H9 (cell line): ENCODE data around the gene TBC1D2. TPM values are rescaled to one million over a fixed set of nuclear protein-coding genes. Genes with fewer than 3 reads are reported as not detected.

ENCODE experiments used
- DNase-seq: peaks from one replicate; pipeline ENCODE4 v3.0.0-alpha.2; 2017
- H2AFZ ChIP-seq: one replicate; pipeline ENCODE4 v1.6.1; 2013; ENCODE audit warnings: mild to moderate bottlenecking, low read length, control low read depth, moderate library complexity
- H2AK5ac ChIP-seq: 2 replicates; pipeline ENCODE4 v1.6.1; 2013; ENCODE audit warnings: low read length, control low read depth, mixed read lengths; ENCODE audit not compliant: insufficient read length
- H2BK120ac ChIP-seq: one replicate; pipeline ENCODE4 v1.6.1; 2013; ENCODE audit warnings: low read depth, mild to moderate bottlenecking, low read length, control low read depth, inconsistent platforms; ENCODE audit not compliant: poor library complexity, severe bottlenecking
- H2BK12ac ChIP-seq: 2 replicates; pipeline ENCODE4 v1.6.1; 2013; ENCODE audit warnings: low read length, control low read depth, mixed read lengths, low read depth; ENCODE audit not compliant: insufficient read length
- H2BK15ac ChIP-seq: 2 replicates; pipeline ENCODE4 v1.6.1; 2013; ENCODE audit warnings: low read depth, low read length, control low read depth
- H2BK20ac ChIP-seq: one replicate; pipeline ENCODE4 v1.6.1; 2013; ENCODE audit warnings: low read depth, mild to moderate bottlenecking, low read length, control low read depth, inconsistent platforms; ENCODE audit not compliant: poor library complexity, severe bottlenecking
- H2BK5ac ChIP-seq: 2 replicates; pipeline ENCODE4 v1.6.1; 2013; ENCODE audit warnings: low read length, control low read depth, mixed read lengths; ENCODE audit not compliant: insufficient read length
- H3K14ac ChIP-seq: 2 replicates; pipeline ENCODE4 v1.6.1; 2013; ENCODE audit warnings: low read length, control low read depth; ENCODE audit not compliant: insufficient read depth
- H3K18ac ChIP-seq: 2 replicates; pipeline ENCODE4 v1.6.1; 2013; ENCODE audit warnings: low read depth, mild to moderate bottlenecking, mixed read lengths, low read length, control low read depth; ENCODE audit not compliant: insufficient read length
- H3K23ac ChIP-seq: 2 replicates; pipeline ENCODE4 v1.6.1; 2013; ENCODE audit warnings: low read length, control low read depth, mixed read lengths, low read depth; ENCODE audit not compliant: insufficient read length
- H3K23me2 ChIP-seq: 2 replicates; pipeline ENCODE4 v1.6.1; 2013; ENCODE audit warnings: low read depth, mild to moderate bottlenecking, mixed read lengths, low read length, control low read depth; ENCODE audit not compliant: insufficient read length, poor library complexity, severe bottlenecking
- H3K27ac ChIP-seq: 2 replicates; pipeline ENCODE4 v1.5.1; 2013; ENCODE audit warnings: low read length, control low read depth, mixed read lengths, low read depth; ENCODE audit not compliant: insufficient read length
- H3K27me3 ChIP-seq: 2 replicates; pipeline ENCODE4 v1.6.1; 2013; ENCODE audit warnings: low read length, control low read depth, inconsistent platforms; ENCODE audit not compliant: insufficient read depth
- H3K4ac ChIP-seq: 2 replicates; pipeline ENCODE4 v1.6.1; 2013; ENCODE audit warnings: low read depth, mild to moderate bottlenecking, control low read depth, inconsistent platforms, low read length, moderate library complexity
- H3K4me1 ChIP-seq: 2 replicates; pipeline ENCODE4 v1.6.1; 2013; ENCODE audit warnings: low read length, control low read depth, inconsistent platforms; ENCODE audit not compliant: insufficient read depth
- H3K4me2 ChIP-seq: 2 replicates; pipeline ENCODE4 v1.6.1; 2013; ENCODE audit warnings: low read length, control low read depth, mixed read lengths; ENCODE audit not compliant: insufficient read length, insufficient read depth
- H3K56ac ChIP-seq: 2 replicates; pipeline ENCODE4 v1.6.1; 2013; ENCODE audit warnings: low read depth, mild to moderate bottlenecking, mixed read lengths, low read length, control low read depth; ENCODE audit not compliant: insufficient read length
- H3K79me1 ChIP-seq: 2 replicates; pipeline ENCODE4 v1.6.1; 2013; ENCODE audit warnings: low read depth, mild to moderate bottlenecking, moderate library complexity, low read length, control low read depth, inconsistent platforms; ENCODE audit not compliant: insufficient read depth, poor library complexity, severe bottlenecking
- H3K79me2 ChIP-seq: 2 replicates; pipeline ENCODE4 v1.6.1; 2013; ENCODE audit warnings: low read length, control low read depth, inconsistent platforms; ENCODE audit not compliant: insufficient read depth
- H3K9ac ChIP-seq: 2 replicates; pipeline ENCODE4 v1.6.1; 2013; ENCODE audit warnings: low read length, control low read depth, mixed read lengths; ENCODE audit not compliant: insufficient read length; ENCODE audit errors: extremely low read depth
- H3K9me3 ChIP-seq: one replicate; pipeline ENCODE4 v1.6.1; 2013; ENCODE audit warnings: low read depth, low read length, inconsistent platforms; ENCODE audit not compliant: control insufficient read depth
- H3T11ph ChIP-seq: one replicate; pipeline ENCODE4 v1.6.1; 2013; ENCODE audit warnings: mild to moderate bottlenecking, low read length, control low read depth, inconsistent platforms
- H4K20me1 ChIP-seq: one replicate; pipeline ENCODE4 v1.6.1; 2013; ENCODE audit not compliant: control insufficient read depth, insufficient read length, insufficient read depth
- H4K5ac ChIP-seq: 2 replicates; pipeline ENCODE4 v1.6.1; 2013; ENCODE audit warnings: low read depth, mild to moderate bottlenecking, mixed read lengths, low read length, control low read depth; ENCODE audit not compliant: insufficient read length
- H4K8ac ChIP-seq: replicated peaks from 2 replicates; pipeline ENCODE4 v1.6.1; 2013; ENCODE audit warnings: low read length, control low read depth, mixed read lengths, low read depth; ENCODE audit not compliant: insufficient read length
- H4K91ac ChIP-seq: 2 replicates; pipeline ENCODE4 v1.6.1; 2013; ENCODE audit warnings: low read depth, mild to moderate bottlenecking, moderate library complexity, mixed read lengths, low read length, control low read depth; ENCODE audit not compliant: insufficient read length
- H3K27ac Mint-ChIP-seq, 3 experiments: 2 replicates in 2 of 3; 3 replicates in 1 of 3; pipeline ENCODE4 v1.8.0; 2020 to 2021; ENCODE audit warnings: mixed read lengths in 3 of 3, mild to moderate bottlenecking in 1 of 3, moderate library complexity in 1 of 3
- H3K27me3 Mint-ChIP-seq: 2 replicates; pipeline ENCODE4 v1.8.0; 2021; ENCODE audit warnings: low read depth, mild to moderate bottlenecking, moderate library complexity, mixed read lengths
- H3K36me3 Mint-ChIP-seq, 3 experiments: 2 replicates in 2 of 3; 3 replicates in 1 of 3; pipeline ENCODE4 v1.8.0; 2020 to 2021; ENCODE audit warnings: low read depth in 3 of 3, mixed read lengths in 3 of 3; ENCODE audit not compliant: insufficient read depth in 1 of 3
- H3K4me1 Mint-ChIP-seq, 2 experiments: 2 replicates each; pipeline ENCODE4 v1.8.0; 2020; ENCODE audit warnings: mixed read lengths in 2 of 2
- H3K4me3 Mint-ChIP-seq, 2 experiments: 2 replicates in 1 of 2; 3 replicates in 1 of 2; pipeline ENCODE4 v1.8.0; 2020 to 2021; ENCODE audit warnings: mild to moderate bottlenecking in 2 of 2, mixed read lengths in 2 of 2, moderate library complexity in 1 of 2
- H3K9me3 Mint-ChIP-seq, 2 experiments: 2 replicates in 1 of 2; 3 replicates in 1 of 2; pipeline ENCODE4 v1.8.0; 2020; ENCODE audit warnings: mild to moderate bottlenecking in 2 of 2, mixed read lengths in 2 of 2, moderate library complexity in 1 of 2
- WGBS: extraction: QIAGEN DNeasy Blood & Tissue Kit; methylation state at CpG from one replicate; pipeline ENCODE4 v1.1.7; 2013; ENCODE audit warnings: missing lambda C conversion rate, low lambda C conversion rate, mixed read lengths; ENCODE audit not compliant: insufficient read length; ENCODE audit errors: extremely low coverage; 5-methylcytosine and 5-hydroxymethylcytosine counted together
- total RNA-seq: library from RNA; stranded (reverse); gene quantifications from 2 replicates; pipeline ENCODE4 v1.2.1, GENCODE V29; 2021
- TF ChIP-seq, protein P1 (sequence below): fragments of 200-600 bp; sonication (generic); conservative IDR thresholded peaks from 3 replicates; pipeline ENCODE4 v1.8.0; 2021; ENCODE audit warnings: antibody characterized with exemption, mild to moderate bottlenecking

The TBC1D2 gene
- total RNA-seq, 1 experiment from 2014 or later: 2.9 TPM

DNA sequence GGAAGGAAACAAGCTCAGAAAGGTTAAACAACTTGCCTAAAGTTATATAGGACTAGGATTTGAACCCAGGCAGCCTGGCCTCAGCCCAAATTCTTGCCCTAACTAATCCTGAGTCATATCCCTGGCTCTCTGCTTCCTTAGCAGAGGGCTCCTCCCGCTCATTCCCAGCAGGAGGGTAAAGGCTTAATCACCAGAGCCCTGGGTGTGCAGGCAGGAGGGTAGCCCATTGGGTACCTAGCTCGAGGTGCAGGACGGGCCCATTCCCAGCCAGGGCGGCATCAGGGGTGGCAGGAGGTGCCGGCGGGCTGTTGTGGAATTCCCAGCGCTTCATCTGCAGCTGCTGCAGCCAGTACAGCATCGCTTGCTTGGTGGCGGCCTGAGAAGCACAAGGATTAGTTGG is 3.9 kb downstream of the TBC1D2 start:
- Histone ChIP-seq H3K4me2 (no peak overlapping the region), H3T11ph (no peak overlapping the region), H3K18ac (no peak overlapping the region), H2BK12ac (no peak overlapping the region), H3K23me2 (peaks cover 4% of the 10 kb centered on the region), H3K4me1 (peaks cover 3% of the 10 kb centered on the region), H3K9ac (no peak overlapping the region), H3K27me3 (no peaks in the 10 kb centered on the region), H2AK5ac (no peak overlapping the region), H2BK15ac (no peak overlapping the region), H2BK20ac (no peak overlapping the region), H3K4ac (no peak overlapping the region), H3K79me2 (peaks cover 2% of the 10 kb centered on the region; the same call in 1 of the 2 replicates), H3K14ac (no peak overlapping the region), H3K56ac (no peak overlapping the region), H2BK120ac (no peak overlapping the region), H3K23ac (no peak overlapping the region), H3K79me1 (no peaks in the 10 kb centered on the region), H3K27ac (no peak overlapping the region), H3K9me3 (no peaks in the 10 kb centered on the region), H4K20me1 (peaks cover 3% of the 10 kb centered on the region), H2BK5ac (no peak overlapping the region), H4K5ac (no peak overlapping the region), H2AFZ (no peak overlapping the region), H4K8ac (no peak overlapping the region), H4K91ac (no peak overlapping the region)
- H3K9me3 Mint-ChIP-seq: no peaks in the 10 kb centered on the region
- H3K4me3 Mint-ChIP-seq: no peak overlapping the region
- peaks cover 4% of the 10 kb centered on the region for H3K27me3 Mint-ChIP-seq
- H3K27ac Mint-ChIP-seq: no peak overlapping the region
- H3K4me1 Mint-ChIP-seq: peaks cover 27 to 33% of the 10 kb centered on the region in 2 experiments
- no CpG with 5 or more reads among the region's 9 CpGs for WGBS
- H3K36me3 Mint-ChIP-seq: peaks cover 0 to 8% (median 0%) of the 10 kb centered on the region in 3 experiments; a peak in 3 of 7 replicates
- TF ChIP-seq, protein P1, sequence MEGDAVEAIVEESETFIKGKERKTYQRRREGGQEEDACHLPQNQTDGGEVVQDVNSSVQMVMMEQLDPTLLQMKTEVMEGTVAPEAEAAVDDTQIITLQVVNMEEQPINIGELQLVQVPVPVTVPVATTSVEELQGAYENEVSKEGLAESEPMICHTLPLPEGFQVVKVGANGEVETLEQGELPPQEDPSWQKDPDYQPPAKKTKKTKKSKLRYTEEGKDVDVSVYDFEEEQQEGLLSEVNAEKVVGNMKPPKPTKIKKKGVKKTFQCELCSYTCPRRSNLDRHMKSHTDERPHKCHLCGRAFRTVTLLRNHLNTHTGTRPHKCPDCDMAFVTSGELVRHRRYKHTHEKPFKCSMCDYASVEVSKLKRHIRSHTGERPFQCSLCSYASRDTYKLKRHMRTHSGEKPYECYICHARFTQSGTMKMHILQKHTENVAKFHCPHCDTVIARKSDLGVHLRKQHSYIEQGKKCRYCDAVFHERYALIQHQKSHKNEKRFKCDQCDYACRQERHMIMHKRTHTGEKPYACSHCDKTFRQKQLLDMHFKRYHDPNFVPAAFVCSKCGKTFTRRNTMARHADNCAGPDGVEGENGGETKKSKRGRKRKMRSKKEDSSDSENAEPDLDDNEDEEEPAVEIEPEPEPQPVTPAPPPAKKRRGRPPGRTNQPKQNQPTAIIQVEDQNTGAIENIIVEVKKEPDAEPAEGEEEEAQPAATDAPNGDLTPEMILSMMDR: no peak
- no peak for DNase-seq
